K562 (cell line): ENCODE measurements around the gene ATP2B1. TPM values are rescaled to one million over a fixed set of nuclear protein-coding genes. Genes with fewer than 3 reads are reported as not detected.

Source experiments
- MGA ChIP-seq: fragments of 450-650 bp; IDR thresholded peaks from 2 replicates; pipeline ENCODE4 v1.6.1; 2016; ENCODE audit warnings: mild to moderate bottlenecking, moderate library complexity
- polyA plus RNA-seq, 8 experiments: library from polyadenylated mRNA; depleted of rRNA in 4 of 8; stranded (reverse) in 5 of 8; unstranded in 3 of 8; fragments of >200 nt; fragmentation: Nextera tagmentation in 2 of 8; fragmentation: Illumina TruSeq in 1 of 8; extraction: Ambion mirVana in 2 of 8; extraction: Trizol in 1 of 8; gene quantifications; 2 replicates each; pipeline versions ENCODE4 v1.2.1 to v1.2.3, GENCODE V29; 2011 to 2014; ENCODE audit warnings: inconsistent platforms in 1 of 8, missing spikeins in 1 of 8
- total RNA-seq, 7 experiments: library from RNA; depleted of rRNA in 6 of 7; stranded (reverse); fragments of >200 nt in 6 of 7; fragmentation: Illumina TruSeq in 2 of 7; extraction: Trizol in 2 of 7; gene quantifications; 2 replicates each; pipeline versions ENCODE4 v1.2.1 to v1.2.3, GENCODE V29; 2011 to 2021; ENCODE audit warnings: low replicate concordance in 1 of 7

ATP2B1 gene
- total and polyA plus RNA-seq, 9 of the 15 experiments (the other 6 are each of a cell fraction or from before 2014, with no cell fraction given) = 8.6 to 39.0 (median 27.8) TPM

DNA sequence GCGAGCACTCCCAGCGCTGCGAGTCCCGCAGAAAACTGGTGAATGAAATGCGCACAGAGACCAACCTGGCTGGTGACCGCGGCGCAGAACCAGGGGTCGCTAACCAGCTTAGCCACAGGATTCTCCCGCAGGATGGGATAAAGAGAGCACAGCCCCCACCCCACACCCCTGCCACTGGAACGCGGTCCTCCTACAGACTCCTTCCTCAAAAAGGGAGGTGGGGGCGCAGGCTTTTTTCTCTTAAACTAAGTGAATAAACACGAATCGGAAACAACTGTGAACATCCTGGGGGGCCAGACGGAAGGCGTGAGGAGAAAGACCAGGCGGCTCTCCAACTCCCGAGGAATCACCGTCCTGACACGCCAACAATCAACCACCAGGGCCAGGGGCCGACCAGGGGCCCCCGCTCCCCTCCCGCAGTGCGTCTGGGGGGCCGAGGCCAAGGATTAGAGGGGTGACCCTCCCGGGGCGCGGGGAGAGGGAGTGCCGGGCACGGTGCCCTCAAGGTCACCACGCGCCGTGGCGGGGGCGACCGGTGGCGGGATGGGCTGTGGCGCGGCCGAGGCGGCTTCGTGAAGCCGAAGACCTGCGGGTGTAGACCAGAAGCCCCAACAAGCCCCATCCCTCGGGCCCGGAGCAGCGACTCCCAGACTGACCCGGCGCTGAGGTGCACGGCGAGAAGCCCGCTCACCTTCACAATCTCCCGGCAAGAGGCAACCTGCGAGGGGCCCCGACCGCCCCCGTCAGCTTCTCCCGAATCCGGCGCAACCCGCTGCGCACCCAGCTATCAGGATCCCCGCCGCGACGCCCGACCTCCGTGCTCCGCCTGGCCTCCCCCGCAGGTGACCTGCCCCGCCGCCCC is 704 bp downstream of the ATP2B1 start (continued):
- peak; percentile 64; the same call in 1 of the 2 replicates for TF ChIP-seq MGA
- TF ChIP-seq, all 486 proteins: peak for 24
